Kidney glomerular epithelial cell (primary cell): ENCODE measurements around the gene RNGTT.
"Not testable (repeated sequence)": the region's sequence is repeated elsewhere in the genome, so short reads cannot be mapped to it uniquely, and the experiment has no call there.

Experiments used
- DNase-seq: peaks from one replicate; lab custom pipeline; 2025; lab: John Stamatoyannopoulos, UW

Gene RNGTT

GRCh38 chr6:88970301-88970700 lies 6.9 kb upstream of the RNGTT start:
- no peak for DNase-seq

- DNase-seq, result not testable (repeated sequence)
Measured at GRCh38 chr6:88969255-88969654, 5.8 kb upstream of the RNGTT start.

GRCh38 chr6:88967891-88968290 lies 4.5 kb upstream of the RNGTT start:
- DNase-seq, result no peak

- no peak for DNase-seq
Measured at GRCh38 chr6:88965691-88966090, 2.3 kb upstream of the RNGTT start.

- DNase-seq, result no peak
Measured at GRCh38 chr6:88964509-88964908, 1.1 kb upstream of the RNGTT start.

GRCh38 chr6:88958842-88959241 lies 4.6 kb downstream of the RNGTT start:
- DNase-seq, result no peak

- DNase-seq, result no peak
Measured at GRCh38 chr6:88953550-88954386, 9.7 kb downstream of the RNGTT start.

GRCh38 chr6:88952065-88952704 lies 11.2 kb downstream of the RNGTT start:
- no peak for DNase-seq

- no peak for DNase-seq
Measured at GRCh38 chr6:88945415-88946008, 17.9 kb downstream of the RNGTT start.

GRCh38 chr6:88933521-88933920 lies 29.9 kb downstream of the RNGTT start:
- DNase-seq, result no peak

- not testable (repeated sequence) for DNase-seq
Measured at GRCh38 chr6:88932019-88932418, 31.4 kb downstream of the RNGTT start.

GRCh38 chr6:88922775-88923548 lies 40.5 kb downstream of the RNGTT start:
- DNase-seq, result no peak

- no peak for DNase-seq
Measured at GRCh38 chr6:88921734-88922133, 41.7 kb downstream of the RNGTT start.

- no peak for DNase-seq
Measured at GRCh38 chr6:88920774-88921733, 42.4 kb downstream of the RNGTT start.

- no peak for DNase-seq
Measured at GRCh38 chr6:88920088-88920487, 43.3 kb downstream of the RNGTT start.

- no peak for DNase-seq
Measured at GRCh38 chr6:88919032-88919431, 44.4 kb downstream of the RNGTT start.

GRCh38 chr6:88916615-88917208 lies 46.7 kb downstream of the RNGTT start:
- DNase-seq, result no peak

GRCh38 chr6:88914895-88915598 lies 48.4 kb downstream of the RNGTT start:
- no peak for DNase-seq

GRCh38 chr6:88914180-88914579 lies 49.2 kb downstream of the RNGTT start:
- no peak for DNase-seq

- DNase-seq, result no peak
Measured at GRCh38 chr6:88913471-88913870, 49.9 kb downstream of the RNGTT start.
